ENCODE results near the gene RANBP10. TPM values are rescaled to one million over a fixed set of nuclear protein-coding genes. Genes with fewer than 3 reads are reported as not detected.

The RANBP10 gene
- total and polyA plus RNA-seq, 9 of the 15 experiments (the other 6 are each of a cell fraction or from before 2014, with no cell fraction given), result 0.61 to 19.3 (median 5.9) TPM

DNA sequence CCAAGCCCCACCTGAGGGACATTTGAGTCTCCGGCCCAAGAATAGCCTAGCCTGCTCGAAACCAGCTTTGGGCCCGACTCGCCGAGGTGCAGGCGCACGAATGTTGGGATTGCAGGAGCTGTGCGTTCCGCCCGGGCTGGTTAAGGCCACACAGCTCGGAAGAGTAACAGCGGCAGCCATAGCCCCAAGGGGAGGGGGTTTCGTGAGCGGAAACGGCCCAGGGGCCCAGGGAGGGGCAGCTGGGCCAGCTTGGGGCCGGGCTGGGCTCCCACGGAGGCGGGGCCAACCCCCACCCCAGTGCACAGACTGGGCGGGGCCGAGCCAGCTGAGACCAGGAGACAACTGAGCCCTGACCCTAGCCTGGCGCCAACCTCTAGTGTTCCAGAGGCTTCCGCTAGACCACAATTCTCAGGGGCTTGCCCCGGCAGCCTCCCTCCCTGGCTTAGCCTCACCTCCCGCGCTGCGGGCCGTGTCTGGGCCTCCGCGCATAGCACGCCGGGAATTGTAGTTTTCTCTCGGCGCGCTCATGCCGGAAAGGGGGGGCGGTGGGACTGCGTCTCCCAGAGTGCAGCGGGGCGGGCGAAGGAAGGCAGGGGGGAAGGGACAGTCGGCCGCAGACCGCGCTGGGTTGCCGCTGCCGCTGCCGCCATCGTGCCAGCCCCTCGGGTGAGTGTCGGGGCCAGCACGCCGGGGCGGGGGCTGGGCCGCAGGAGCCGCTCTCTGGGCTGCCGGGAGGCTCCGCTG, 40.1 kb upstream of the RANBP10 start, which contains the start of gene NUTF2 (continued):
- no peak for TF ChIP-seq MGA (IDR thresholded peaks at IDR 0.05)
- TF ChIP-seq, protein P1, sequence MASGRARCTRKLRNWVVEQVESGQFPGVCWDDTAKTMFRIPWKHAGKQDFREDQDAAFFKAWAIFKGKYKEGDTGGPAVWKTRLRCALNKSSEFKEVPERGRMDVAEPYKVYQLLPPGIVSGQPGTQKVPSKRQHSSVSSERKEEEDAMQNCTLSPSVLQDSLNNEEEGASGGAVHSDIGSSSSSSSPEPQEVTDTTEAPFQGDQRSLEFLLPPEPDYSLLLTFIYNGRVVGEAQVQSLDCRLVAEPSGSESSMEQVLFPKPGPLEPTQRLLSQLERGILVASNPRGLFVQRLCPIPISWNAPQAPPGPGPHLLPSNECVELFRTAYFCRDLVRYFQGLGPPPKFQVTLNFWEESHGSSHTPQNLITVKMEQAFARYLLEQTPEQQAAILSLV (tag; IDR thresholded peaks at IDR 0.05), result no peak
- TF ChIP-seq MYNN (IDR thresholded peaks at IDR 0.05), result 0 out of 2 replicates have a peak, but pooled peaks have one; percentile 13
- TF ChIP-seq MYNN (CRISPR knock-in tag; IDR thresholded peaks at IDR 0.05), result no peak
- TF ChIP-seq, protein P2, sequence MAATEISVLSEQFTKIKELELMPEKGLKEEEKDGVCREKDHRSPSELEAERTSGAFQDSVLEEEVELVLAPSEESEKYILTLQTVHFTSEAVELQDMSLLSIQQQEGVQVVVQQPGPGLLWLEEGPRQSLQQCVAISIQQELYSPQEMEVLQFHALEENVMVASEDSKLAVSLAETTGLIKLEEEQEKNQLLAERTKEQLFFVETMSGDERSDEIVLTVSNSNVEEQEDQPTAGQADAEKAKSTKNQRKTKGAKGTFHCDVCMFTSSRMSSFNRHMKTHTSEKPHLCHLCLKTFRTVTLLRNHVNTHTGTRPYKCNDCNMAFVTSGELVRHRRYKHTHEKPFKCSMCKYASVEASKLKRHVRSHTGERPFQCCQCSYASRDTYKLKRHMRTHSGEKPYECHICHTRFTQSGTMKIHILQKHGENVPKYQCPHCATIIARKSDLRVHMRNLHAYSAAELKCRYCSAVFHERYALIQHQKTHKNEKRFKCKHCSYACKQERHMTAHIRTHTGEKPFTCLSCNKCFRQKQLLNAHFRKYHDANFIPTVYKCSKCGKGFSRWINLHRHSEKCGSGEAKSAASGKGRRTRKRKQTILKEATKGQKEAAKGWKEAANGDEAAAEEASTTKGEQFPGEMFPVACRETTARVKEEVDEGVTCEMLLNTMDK (IDR thresholded peaks at IDR 0.05; ENCODE audit: borderline replicate concordance, insufficient read depth, low read depth, low read length, poor library complexity, severe bottlenecking), result no peak
- no peak for TF ChIP-seq SPI1 (IDR thresholded peaks at IDR 0.05; ENCODE audit: borderline replicate concordance, low read depth, low read length)
- 0 out of 4 replicates have a peak, but pooled peaks of 1 of the 2 experiments have one; percentile 10 for TF ChIP-seq RAD21 (CRISPR knock-in tag; conservative IDR thresholded peaks at IDR 0.05 in 1 of 2, IDR thresholded peaks at IDR 0.05 in 1 of 2)
- TF ChIP-seq MED1 (CRISPR knock-in tag; IDR thresholded peaks at IDR 0.05; ENCODE audit: borderline replicate concordance), result no peak
- peak; percentile 89 for TF ChIP-seq EP400 (IDR thresholded peaks at IDR 0.05)
- peak; percentile 78 for TF ChIP-seq ETV5 (CRISPR knock-in tag; IDR thresholded peaks at IDR 0.05; ENCODE audit: low read depth)
